Measurements from ENCODE around the gene TXNRD1. TPM values are rescaled to one million over a fixed set of nuclear protein-coding genes. Genes with fewer than 3 reads are reported as not detected.
A peak's percentile ranks its signal among the peaks of the same experiment; 100 is the strongest.

Gene TXNRD1
- total RNA-seq, 1 experiment from 2014 or later = 327 TPM

GRCh38 chr12:104350211-104351056, 134.9 kb downstream of the TXNRD1 start:
- no TSS peak for BruUV-seq (replicated peaks)
- no peak overlapping the region for H2AFZ ChIP-seq (ENCODE audit: low read depth, low read length, poor library complexity, severe bottlenecking)
- H3K4me1 ChIP-seq (ENCODE audit: control insufficient read depth in 1 of 2, insufficient read depth in 2 of 2, low read length in 2 of 2) = no peaks in the 10 kb centered on the region
- no peaks in the 10 kb centered on the region for H3K27me3 ChIP-seq (ENCODE audit: insufficient read depth, low read length)
- no peaks in the 10 kb centered on the region for H3K9me3 ChIP-seq (ENCODE audit: control insufficient read depth in 1 of 2, insufficient read depth in 1 of 2, low read depth in 1 of 2, low read length in 2 of 2)
- TF ChIP-seq SRF (IDR thresholded peaks at IDR 0.05; ENCODE audit: low read depth) (no peak), POLR2AphosphoS5 (IDR thresholded peaks at IDR 0.05; ENCODE audit: low read depth, low read length) (peak; percentile 16; the same call in 1 of the 2 replicates)
- intact Hi-C loops (cut with micrococcal nuclease) = no loop called here
- ChIA-PET POLR2A (no interaction called here), CTCF (no interaction called here), RAD21 (ENCODE audit: low non-redundant PET in 1 of 2, low total read pairs in 2 of 2, uncharacterized antibody in 2 of 2, unreplicated experiment in 2 of 2) (no interaction called here)
- H3K36me3 ChIP-seq (ENCODE audit: control insufficient read depth in 1 of 2, insufficient read depth in 2 of 2, low read length in 2 of 2) = peaks cover 42 to 66% of the 10 kb centered on the region in 2 experiments
- H3K4me2 ChIP-seq (ENCODE audit: low read length) = no peak overlapping the region
- peaks cover 64% of the 10 kb centered on the region for H3K79me2 ChIP-seq (ENCODE audit: insufficient read depth, low read length)
- H3K9me2 ChIP-seq (ENCODE audit: insufficient read depth) = no peaks in the 10 kb centered on the region
- no peak for DNase-seq (ENCODE audit: low read depth, low spot score)
- H3K4me3 ChIP-seq (replicated peaks in 1 of 2; ENCODE audit: low read depth in 1 of 2, low read length in 2 of 2) = no peak overlapping the region
- H3K27ac ChIP-seq (ENCODE audit: low read depth, low read length) = no peak overlapping the region
- peaks cover 25% of the 10 kb centered on the region; the same call in 1 of the 2 replicates for H4K20me1 ChIP-seq (ENCODE audit: insufficient read depth)
- no peak overlapping the region for H3K9ac ChIP-seq (ENCODE audit: low read length)
- no peak for ATAC-seq

GRCh38 chr12:104351057-104351983, 135.7 kb downstream of the TXNRD1 start:
- no peak for DNase-seq (ENCODE audit: low read depth, low spot score)
- H3K4me1 ChIP-seq (ENCODE audit: control insufficient read depth in 1 of 2, insufficient read depth in 2 of 2, low read length in 2 of 2) = no peaks in the 10 kb centered on the region
- no peak overlapping the region for H3K9ac ChIP-seq (ENCODE audit: low read length)
- no peaks in the 10 kb centered on the region for H3K9me2 ChIP-seq (ENCODE audit: insufficient read depth)
- BruUV-seq (replicated peaks) = no TSS peak
- H3K27me3 ChIP-seq (ENCODE audit: insufficient read depth, low read length) = no peaks in the 10 kb centered on the region
- H3K36me3 ChIP-seq (ENCODE audit: control insufficient read depth in 1 of 2, insufficient read depth in 2 of 2, low read length in 2 of 2) = peaks cover 38 to 62% of the 10 kb centered on the region in 2 experiments
- no peak overlapping the region for H3K4me2 ChIP-seq (ENCODE audit: low read length)
- ChIA-PET RAD21 (ENCODE audit: low non-redundant PET in 1 of 2, low total read pairs in 2 of 2, uncharacterized antibody in 2 of 2, unreplicated experiment in 2 of 2) (no interaction called here), POLR2A (no interaction called here), CTCF (no interaction called here)
- H3K79me2 ChIP-seq (ENCODE audit: insufficient read depth, low read length) = peaks cover 55% of the 10 kb centered on the region
- no peak overlapping the region for H3K27ac ChIP-seq (ENCODE audit: low read depth, low read length)
- no peaks in the 10 kb centered on the region for H3K9me3 ChIP-seq (ENCODE audit: control insufficient read depth in 1 of 2, insufficient read depth in 1 of 2, low read depth in 1 of 2, low read length in 2 of 2)
- intact Hi-C loops (cut with micrococcal nuclease) = no loop called here
- peaks cover 23% of the 10 kb centered on the region; the same call in 1 of the 2 replicates for H4K20me1 ChIP-seq (ENCODE audit: insufficient read depth)
- no peak overlapping the region for H2AFZ ChIP-seq (ENCODE audit: low read depth, low read length, poor library complexity, severe bottlenecking)
- no peak for ATAC-seq
- H3K4me3 ChIP-seq (replicated peaks in 1 of 2; ENCODE audit: low read depth in 1 of 2, low read length in 2 of 2) = no peak overlapping the region
- TF ChIP-seq SIN3A (IDR thresholded peaks at IDR 0.05; ENCODE audit: low read depth) (no peak), RAD21 (IDR thresholded peaks at IDR 0.05; ENCODE audit: low read depth) (no peak), ZFX (IDR thresholded peaks at IDR 0.05) (no peak), EZH2 (IDR thresholded peaks at IDR 0.05) (no peak), TCF7L2 (IDR thresholded peaks at IDR 0.05; ENCODE audit: borderline replicate concordance, extremely low read depth, insufficient read depth, insufficient read length) (no peak), JUND (IDR thresholded peaks at IDR 0.05) (no peak), ZNF274 (IDR thresholded peaks at IDR 0.05; ENCODE audit: low read depth, low read length) (no peak), POLR2A (IDR thresholded peaks at IDR 0.05; ENCODE audit: borderline replicate concordance, extremely low read depth, insufficient read depth, insufficient read length) (no peak), YY1 (IDR thresholded peaks at IDR 0.05; ENCODE audit: extremely low read depth, insufficient replicate concordance, low read depth, low read length) (no peak), FOSL1 (IDR thresholded peaks at IDR 0.05; ENCODE audit: low read depth) (no peak), POLR2AphosphoS5 (IDR thresholded peaks at IDR 0.05; ENCODE audit: low read depth, low read length) (no peak), EGR1 (IDR thresholded peaks at IDR 0.05; ENCODE audit: low read depth) (no peak), ELF1 (IDR thresholded peaks at IDR 0.05; ENCODE audit: borderline replicate concordance, low read depth) (no peak)
- TF ChIP-seq, protein P1, sequence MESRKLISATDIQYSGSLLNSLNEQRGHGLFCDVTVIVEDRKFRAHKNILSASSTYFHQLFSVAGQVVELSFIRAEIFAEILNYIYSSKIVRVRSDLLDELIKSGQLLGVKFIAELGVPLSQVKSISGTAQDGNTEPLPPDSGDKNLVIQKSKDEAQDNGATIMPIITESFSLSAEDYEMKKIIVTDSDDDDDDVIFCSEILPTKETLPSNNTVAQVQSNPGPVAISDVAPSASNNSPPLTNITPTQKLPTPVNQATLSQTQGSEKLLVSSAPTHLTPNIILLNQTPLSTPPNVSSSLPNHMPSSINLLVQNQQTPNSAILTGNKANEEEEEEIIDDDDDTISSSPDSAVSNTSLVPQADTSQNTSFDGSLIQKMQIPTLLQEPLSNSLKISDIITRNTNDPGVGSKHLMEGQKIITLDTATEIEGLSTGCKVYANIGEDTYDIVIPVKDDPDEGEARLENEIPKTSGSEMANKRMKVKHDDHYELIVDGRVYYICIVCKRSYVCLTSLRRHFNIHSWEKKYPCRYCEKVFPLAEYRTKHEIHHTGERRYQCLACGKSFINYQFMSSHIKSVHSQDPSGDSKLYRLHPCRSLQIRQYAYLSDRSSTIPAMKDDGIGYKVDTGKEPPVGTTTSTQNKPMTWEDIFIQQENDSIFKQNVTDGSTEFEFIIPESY (IDR thresholded peaks at IDR 0.05; ENCODE audit: extremely low read depth, insufficient replicate concordance, low read length) = no peak
- TF ChIP-seq, protein P2, sequence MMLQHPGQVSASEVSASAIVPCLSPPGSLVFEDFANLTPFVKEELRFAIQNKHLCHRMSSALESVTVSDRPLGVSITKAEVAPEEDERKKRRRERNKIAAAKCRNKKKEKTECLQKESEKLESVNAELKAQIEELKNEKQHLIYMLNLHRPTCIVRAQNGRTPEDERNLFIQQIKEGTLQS (IDR thresholded peaks at IDR 0.05) = no peak
- TF ChIP-seq, protein P3, sequence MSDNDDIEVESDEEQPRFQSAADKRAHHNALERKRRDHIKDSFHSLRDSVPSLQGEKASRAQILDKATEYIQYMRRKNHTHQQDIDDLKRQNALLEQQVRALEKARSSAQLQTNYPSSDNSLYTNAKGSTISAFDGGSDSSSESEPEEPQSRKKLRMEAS (IDR thresholded peaks at IDR 0.05) = no peak; the same call in 1 of the 2 replicates
